ENCODE measurements around the gene KCNN3. TPM values are rescaled to one million over a fixed set of nuclear protein-coding genes. Genes with fewer than 3 reads are reported as not detected.

The KCNN3 gene
- total and polyA plus RNA-seq, 2 of the 13 experiments (the other 11 are each of a cell fraction or from before 2014, with no cell fraction given): not detected

GRCh38 chr1:154835531-154836324, 34.4 kb downstream of the KCNN3 start (continued):
- TF ChIP-seq MLX (CRISPR knock-in tag; IDR thresholded peaks at IDR 0.05) (no peak), KDM1A (CRISPR knock-in tag; IDR thresholded peaks at IDR 0.05) (no peak)

- intact Hi-C loops (cut with micrococcal nuclease; ENCODE audit: unreplicated experiment) (no loop called here), in situ Hi-C loops (cut with HindIII; ENCODE audit: extremely low pct_ligation_motif_present, low pct_unique_long_range_greater_than_20kb) (no loop called here)
- Histone ChIP-seq H4K20me1 (ENCODE audit: insufficient read depth, low read length) (no peaks in the 10 kb centered on the region), H3K27me3 (ENCODE audit: control insufficient read depth in 1 of 2, insufficient read depth in 2 of 2, low read length in 2 of 2) (peaks cover 10 to 78% of the 10 kb centered on the region in 2 experiments; a peak in 4 of 5 replicates), H3K36me3 (replicated peaks in 1 of 2; ENCODE audit: control insufficient read depth in 1 of 2, insufficient read depth in 2 of 2, low read length in 2 of 2) (no peaks in the 10 kb centered on the region), H2AFZ (ENCODE audit: low read length) (no peak overlapping the region), H3K4me1 (ENCODE audit: insufficient read depth, low read length) (no peaks in the 10 kb centered on the region), H3K9me3 (ENCODE audit: low read length) (no peaks in the 10 kb centered on the region), H3K9ac (ENCODE audit: insufficient read depth, low read depth, low read length) (no peak overlapping the region), H3K79me2 (ENCODE audit: insufficient read depth, low read length) (no peaks in the 10 kb centered on the region), H3K4me3 (replicated peaks in 1 of 3; ENCODE audit: insufficient read depth in 1 of 3, low read depth in 2 of 3, low read length in 3 of 3) (no peak overlapping the region), H3K4me2 (ENCODE audit: low read depth, low read length) (no peak overlapping the region), H3K27ac (ENCODE audit: extremely low read length, insufficient read depth, low read length) (no peak overlapping the region)
- ChIA-PET CTCF (ENCODE audit: low intra/inter-chr PET ratio, low total read pairs) (no interaction called here), POLR2A (no interaction called here)
- 14% methylated on average over 3 of the region's 5 CpGs for WGBS (ENCODE audit: low lambda C conversion rate)
- DNase-seq (ENCODE audit: low spot score): no peak
- no peak for ATAC-seq
- no TSS peak for BruUV-seq (replicated peaks)
- no peak for FAIRE-seq
- TF ChIP-seq PITX1 (CRISPR knock-in tag; IDR thresholded peaks at IDR 0.05) (no peak), ATF6 (CRISPR knock-in tag; conservative IDR thresholded peaks at IDR 0.05) (no peak), MAF1 (CRISPR knock-in tag; IDR thresholded peaks at IDR 0.05; ENCODE audit: borderline replicate concordance) (no peak), CHD4 (IDR thresholded peaks at IDR 0.05; ENCODE audit: borderline replicate concordance, low read length) (no peak), ZNF142 (CRISPR knock-in tag; IDR thresholded peaks at IDR 0.05) (no peak), CREBL2 (CRISPR knock-in tag; IDR thresholded peaks at IDR 0.05; ENCODE audit: borderline replicate concordance) (no peak), TOPORS (CRISPR knock-in tag; IDR thresholded peaks at IDR 0.05) (no peak), CSRNP1 (CRISPR knock-in tag; IDR thresholded peaks at IDR 0.05) (no peak)
These were observed 36.2 kb downstream of the KCNN3 start for GRCh38 chr1:154833841-154834240.

All from HepG2 (cell line).